RPMI7951 (cell line): ENCODE results near the gene POMP. TPM values are rescaled to one million over a fixed set of nuclear protein-coding genes. Genes with fewer than 3 reads are reported as not detected.
A peak's percentile ranks its signal among the peaks of the same experiment; 100 is the strongest.

ENCODE experiments used
- DNase-seq: peaks from one replicate; pipeline ENCODE4 v3.0.0-alpha.2; 2012; ENCODE audit warnings: low read depth
- total RNA-seq: library from RNA; depleted of rRNA; stranded (reverse); fragments of >200 nt; shearing (Covaris generic); gene quantifications from 2 replicates; pipeline ENCODE4 v1.2.3, GENCODE V29; 2014

Gene POMP
- total RNA-seq, 1 experiment from 2014 or later: 172 TPM

DNA sequence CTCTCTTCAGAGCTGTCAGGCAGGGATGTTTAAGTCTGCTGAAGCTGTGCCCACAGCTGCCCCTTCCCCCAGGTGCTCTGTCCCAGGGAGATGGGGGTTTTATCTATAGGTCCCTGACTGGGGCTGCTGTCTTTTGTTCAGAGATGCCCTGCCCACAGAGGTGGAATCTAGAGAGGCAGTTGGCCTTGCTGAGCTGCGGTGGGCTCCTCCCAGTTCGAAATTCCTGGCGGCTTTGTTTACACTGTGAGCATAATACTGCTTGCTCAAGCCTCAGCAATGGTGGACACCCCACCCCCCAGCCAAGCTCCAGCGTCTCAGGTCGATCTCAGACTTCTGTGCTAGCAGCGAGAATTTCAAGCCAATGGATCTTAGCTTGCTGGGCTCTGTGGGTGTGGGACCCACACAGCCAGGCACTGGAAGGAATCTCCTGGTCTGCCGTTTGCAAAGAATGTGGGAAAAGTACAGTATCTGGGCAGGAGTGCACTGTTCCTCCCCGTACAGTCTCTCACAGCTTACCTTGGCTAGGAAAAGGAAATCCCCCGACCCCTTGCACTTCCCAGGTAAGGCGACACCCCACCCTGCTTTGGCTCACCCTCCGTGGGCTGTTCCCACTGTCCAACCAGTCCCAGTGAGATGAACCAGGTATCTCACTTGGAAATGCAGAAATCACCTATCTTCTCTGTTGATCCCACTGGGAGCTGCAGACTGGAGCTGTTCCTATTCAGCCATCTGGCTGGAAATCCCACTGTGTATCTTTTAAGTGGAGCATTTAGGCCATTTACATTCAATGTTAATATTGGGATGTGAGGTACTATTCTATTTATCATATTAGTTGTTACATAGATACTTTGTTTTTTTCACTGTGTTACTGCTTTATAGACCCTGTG is 34.9 kb downstream of the POMP start:
- peak; percentile 10 for DNase-seq

DNA sequence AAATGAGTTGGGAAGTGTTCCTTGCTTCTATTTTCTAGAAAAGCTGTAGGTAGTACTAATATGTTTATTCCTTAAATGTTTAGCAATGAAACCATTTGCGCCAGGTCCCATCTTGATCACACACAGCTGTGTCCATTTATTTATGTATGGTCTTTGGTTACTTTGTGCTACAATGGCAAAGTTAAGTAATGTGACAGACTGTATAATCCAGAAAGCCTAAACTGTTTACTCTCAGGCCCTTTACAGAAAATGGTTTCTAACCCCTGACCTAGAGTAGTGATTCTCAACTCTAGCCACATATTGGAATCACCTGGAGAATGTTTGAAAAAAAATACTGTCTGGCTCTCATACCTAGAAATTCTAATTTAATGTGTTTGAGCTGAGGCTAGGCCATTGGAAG is 38.5 kb downstream of the POMP start:
- no peak for DNase-seq

DNA sequence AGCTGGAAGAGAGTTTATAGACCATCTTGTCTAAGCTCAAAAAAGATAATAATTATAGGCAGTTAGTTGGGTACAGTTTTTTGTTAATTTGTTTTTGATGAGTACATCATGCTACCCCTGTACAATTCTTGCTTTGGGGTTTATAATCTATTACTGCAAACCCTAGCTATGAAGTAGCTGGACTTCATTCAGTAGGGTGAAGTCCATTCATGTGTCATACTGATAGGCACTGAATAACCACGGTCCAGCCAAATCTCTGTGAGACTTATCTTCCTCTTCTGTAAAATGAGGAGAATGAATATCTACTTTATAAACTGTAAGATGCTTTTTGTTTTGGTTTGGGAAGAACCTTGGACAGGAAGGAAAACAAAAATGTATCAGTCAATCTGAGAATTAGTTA is 40.3 kb downstream of the POMP start:
- no peak for DNase-seq

DNA sequence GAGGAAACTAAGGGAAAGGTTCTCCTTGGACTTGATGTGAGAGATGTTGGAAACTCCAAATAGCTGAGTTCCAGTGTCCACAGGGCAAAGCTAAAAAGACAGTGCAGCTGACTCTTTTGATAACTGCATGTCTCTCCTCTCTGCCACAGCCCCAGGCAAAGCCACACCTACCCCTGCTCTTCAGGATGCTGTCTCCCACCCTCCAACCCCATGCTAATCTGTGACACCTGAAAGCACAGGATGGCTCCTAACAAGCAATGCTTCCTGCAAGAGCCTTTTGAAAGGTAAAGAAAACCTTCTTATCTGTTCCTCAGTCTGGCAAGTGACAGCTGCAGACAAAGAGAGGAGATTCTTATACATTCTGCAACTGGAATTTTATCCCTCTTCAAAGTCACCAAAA is 45.4 kb downstream of the POMP start:
- DNase-seq: no peak

DNA sequence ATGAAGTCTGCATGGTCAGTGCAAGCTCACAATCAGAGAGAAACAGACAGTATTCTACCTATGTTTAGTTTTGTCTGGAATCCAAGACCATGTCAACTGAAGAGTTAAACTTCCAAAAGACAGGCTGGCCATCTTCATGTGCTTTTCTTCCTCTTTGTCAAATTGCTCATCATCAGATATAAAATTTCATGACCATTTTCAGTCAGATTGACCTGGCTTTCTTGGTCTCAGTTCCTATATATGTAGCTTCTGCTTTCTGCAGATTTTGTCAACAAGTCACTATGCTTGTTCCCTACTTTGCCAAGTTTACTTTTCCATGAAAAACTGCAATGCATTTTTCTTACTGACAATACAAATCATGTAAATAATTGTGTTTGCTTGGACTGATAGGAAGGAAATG is 46.0 kb downstream of the POMP start:
- no peak for DNase-seq

DNA sequence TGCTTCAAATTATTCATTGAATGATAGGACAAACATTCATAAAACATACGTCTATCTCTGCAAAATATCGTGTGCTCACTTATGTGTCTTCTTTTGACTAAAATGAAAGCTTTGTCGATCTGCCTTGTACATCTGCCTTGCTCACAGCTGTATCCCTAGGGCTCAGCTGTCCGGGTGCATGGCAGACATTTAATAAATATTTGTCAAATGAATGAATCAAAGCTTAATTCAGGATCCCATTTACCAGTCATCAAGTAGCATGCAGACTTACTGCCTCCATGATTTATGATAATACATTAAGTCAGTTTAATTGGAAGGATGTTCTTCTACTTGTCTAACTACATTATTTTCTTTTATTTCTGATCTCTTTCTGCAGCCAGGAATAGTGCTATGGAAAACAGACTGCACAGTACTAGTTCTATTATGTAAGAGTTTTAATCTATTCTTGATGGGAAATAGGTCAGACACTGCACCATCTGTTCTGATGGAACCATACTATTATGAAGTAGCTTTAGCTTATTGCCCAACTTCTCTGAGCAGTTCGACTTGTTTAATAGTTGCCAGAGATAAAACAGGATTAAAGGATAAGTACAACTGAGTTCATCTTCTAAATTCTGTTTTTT is 46.6 kb downstream of the POMP start:
- DNase-seq: no peak

DNA sequence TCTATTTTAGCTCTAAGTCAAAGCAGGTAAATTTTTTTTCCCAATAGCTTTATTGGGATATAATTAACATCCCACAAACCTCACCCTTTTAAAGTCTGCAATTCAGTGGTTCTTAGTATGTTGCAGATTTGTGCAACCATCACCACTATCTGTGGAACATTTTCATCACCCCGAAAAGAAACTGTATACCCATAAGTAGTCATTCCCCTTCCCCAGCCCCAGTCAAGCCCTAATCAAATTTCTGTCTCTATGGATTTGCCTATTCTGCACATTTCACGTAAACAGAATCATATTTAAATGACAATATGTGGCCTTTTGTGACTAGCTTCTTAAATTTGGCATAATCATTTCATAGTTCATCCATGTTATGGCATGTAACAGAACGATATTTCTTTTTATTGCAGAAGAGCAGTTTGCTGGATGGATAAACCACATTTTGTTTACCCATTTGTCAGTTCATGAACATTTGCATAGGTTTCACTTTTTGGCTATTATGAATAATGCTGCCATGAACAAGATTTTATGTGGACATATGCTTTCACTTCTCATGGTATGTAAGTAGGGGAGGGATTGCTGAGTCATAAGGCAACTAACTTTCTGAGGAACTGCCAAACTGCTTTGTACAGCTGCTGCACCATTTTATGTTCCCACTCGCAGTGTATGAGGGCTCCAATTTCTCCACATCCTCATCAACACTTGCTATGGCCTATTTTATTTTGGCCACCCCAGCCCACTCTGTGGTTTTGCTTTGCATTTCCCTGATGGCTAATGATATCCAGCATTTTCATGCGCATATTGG is 48.9 kb downstream of the POMP start:
- DNase-seq: peak; percentile 83

DNA sequence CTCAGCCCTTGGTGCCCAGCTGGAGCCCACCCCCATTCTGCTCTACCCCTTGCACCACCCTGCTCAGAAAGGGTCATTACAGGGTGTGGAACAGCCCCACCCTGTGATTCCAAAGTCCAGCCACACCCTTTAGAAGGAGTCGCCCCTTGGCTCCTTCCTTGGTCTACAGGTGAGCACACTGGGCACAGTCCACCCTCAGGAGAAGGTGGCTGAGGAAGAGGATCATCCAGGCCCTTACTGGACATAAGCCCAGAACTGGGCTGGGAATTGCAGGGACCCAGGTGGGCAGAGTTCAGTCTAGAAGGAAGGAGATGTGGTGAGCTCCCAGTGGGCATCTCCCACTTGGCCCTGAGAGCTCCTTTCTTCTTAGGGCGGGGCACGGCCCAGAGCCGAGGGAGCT is 51.2 kb downstream of the POMP start:
- DNase-seq: no peak

DNA sequence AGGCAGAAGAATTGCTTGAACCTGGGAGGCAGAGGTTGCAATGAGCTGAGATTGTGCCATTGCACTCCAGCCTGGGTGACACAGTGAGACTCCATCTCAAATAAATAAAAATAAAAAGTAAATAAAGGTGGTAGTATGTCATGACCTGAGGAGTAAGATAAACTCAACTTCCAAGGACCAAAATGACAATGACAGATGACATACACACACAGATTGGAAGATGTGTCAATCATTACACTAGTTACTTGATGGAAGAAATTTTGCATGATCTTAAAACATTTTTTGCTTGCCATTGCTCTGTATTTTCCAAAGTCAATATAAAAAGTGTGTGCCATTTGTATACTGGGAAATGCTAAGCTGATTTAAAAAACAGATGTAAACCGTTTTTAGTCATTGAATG is 55.7 kb downstream of the POMP start:
- no peak for DNase-seq

DNA sequence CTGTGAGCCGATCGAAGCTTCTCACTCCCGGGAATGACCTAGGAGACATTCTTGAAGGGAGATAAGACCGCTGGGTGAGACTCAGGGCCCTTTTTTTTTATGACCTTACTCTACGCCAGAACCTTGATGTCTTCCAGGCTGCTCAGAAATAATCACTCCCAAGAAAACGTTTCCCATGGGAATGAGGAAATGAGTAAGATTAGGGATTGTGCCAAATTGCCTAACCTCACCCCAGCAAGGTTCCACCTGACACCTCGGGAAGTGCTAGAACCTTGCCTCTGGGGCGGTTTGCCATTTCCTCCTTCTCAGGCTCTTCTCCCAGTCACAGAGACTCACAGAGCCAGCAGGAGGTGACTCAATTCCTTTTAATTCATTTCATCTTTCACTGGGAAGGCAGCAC is 57.6 kb downstream of the POMP start:
- peak; percentile 87 for DNase-seq

DNA sequence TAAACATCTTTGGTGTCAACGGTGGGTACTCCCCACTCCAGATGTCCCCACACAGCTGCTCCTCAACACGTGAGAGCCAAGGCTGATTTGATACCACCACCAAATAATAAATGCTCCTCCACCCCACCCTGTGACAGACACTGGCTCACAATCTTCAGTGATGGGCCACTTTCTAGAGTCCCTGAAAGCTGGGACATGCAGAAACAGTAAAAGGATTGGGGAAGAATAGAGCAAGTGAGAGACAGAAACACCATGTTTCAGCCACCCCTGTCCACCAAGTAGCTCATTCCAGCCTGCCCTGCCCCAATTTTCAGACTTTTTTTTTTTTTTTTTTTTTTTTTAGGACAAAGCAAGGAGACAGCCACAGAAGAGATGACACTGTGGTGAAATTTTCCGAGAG is 58.2 kb downstream of the POMP start:
- DNase-seq: no peak

DNA sequence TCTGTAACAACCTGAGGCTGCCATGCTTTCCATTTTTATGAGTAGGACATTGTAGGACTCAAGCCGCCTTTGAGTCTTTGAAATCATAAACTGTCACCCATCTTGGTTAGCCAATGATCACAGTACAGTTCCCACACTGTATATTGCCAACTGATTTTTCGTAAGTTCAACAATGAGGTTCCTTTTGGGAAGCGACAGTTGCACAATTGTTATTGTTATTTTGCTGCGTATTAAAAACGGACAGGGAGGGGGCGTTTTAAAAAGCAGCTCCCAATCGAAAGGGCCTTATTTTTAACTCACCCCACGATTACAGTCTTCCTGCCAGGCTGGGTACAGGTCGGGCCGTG is 59.2 kb downstream of the POMP start:
- DNase-seq: peak; percentile 6

DNA sequence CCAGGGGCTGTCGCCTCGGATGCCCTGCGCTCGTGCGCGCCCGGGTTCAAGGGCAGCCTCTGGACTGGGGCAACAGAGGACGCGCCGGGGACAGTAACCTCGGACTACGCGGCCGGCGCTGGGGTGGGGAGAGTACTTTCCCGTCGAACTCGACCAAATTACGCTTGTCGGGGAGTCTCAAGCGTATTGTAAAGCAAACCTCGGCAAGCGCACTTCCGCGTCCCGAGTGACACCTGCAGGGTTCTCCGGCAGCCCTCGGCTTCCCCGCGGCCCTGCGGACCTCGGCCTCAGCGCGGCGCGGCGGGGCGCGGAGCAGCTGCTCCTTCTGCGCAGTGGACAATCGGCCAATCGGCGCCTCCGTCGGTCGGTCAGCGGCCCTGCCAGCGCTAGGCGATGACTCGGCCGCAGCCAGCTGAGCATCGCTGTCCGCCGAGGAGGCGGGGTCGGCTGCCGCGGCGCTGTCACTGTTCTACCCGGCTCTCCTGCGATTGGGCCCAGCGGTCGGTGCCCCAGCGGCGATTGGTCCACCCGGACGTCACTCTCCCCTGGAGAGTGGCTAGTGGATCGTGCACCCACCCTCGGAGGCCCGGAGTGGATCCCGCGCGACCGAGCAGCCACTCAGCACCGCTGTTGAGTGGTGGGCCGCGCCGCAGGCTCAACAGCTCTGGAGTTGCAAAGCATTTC is 59.8 kb downstream of the POMP start, which contains the start of gene SLC46A3:
Gene SLC46A3 (minus strand): TSS at position 428 of the 684 bp plus-strand sequence. CDS start 972 bp downstream, outside the sequence.
- DNase-seq: peak; percentile 97

DNA sequence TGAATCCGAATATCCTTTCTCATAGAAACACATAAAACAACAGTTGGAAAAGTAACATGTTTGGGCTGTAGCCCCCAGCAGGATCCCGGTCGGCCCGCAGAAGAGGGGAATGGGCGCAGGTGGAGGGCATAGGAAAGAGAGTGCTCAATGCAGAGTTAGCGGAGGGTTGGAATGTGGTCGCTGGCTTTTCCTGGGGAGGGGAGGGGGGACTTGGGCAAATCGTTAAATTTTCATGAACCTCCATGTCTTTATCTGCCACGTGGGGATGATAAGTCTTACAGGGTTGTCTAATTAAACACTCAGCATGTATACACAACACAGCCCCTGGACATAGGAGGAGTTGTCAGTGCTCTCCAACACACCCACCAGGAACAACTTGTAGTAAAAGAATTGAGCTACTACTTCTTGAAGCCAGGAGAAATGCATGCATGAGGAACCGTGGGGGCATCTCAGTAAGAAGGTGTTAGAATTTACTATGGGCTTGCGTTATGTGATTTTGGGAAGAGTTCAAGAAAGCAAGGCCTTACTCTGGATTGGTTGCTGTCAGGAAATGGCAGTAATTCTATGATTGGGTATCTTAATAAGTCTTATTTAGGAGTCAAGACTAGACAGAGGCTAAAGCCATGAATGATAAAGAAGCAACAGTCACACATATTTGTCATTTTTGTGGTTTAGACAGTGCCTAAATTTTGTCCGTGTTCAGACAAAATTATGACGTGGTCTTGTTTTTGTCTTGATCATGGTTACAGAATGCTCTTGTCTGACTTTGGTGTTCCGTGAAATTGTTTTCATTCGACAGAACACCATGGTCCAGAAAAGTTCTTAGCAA is 60.5 kb downstream of the POMP start:
- DNase-seq: peak; percentile 77

DNA sequence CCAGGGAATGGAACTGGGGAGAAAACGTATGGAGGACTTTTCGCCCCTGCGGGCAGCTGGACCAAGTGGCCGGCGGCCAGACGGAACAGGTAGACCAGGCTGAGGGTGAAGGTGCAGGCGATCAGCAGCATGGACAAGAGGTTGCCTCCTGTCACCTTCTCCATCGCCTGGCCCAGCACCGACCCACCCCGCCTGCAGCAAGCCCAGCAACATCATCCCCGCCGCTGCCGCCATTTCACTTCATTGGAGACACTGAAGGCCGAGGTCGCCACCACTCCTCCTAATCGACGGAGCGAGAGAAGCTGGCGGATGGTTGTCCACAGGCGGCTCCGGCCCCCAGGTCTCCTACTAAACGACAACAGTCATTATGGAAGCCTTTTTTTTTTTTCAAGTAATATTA is 64.9 kb downstream of the POMP start:
- no peak for DNase-seq

DNA sequence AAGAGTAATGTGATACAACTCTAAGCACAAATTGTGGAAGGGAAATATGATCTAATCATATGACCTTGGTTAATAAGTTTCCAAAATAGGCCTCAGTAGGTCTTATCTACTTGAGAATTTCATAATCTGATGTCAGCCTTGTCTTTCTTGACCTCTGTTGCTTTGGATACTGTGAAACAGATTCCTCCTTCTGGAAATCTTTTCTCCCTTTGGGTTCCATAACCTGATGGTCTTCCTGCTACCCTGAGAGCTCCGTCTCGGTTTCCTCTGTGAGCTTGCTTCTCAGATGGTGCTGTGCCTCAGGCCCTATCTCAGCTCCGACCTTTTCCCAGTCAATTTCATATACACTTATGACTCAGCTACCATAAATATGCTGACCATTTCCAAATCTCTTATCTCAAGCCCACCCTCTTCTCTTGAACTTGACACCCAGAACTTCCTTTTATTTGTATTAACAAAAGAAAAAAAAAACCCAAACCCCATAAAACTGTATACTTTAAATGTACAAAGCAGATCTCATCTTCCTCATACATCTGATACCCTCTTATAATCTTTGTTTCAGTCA is 66.2 kb downstream of the POMP start:
- no peak for DNase-seq
